OCI-LY7 (cell line): ENCODE results near the gene REX1BD. TPM values are rescaled to one million over a fixed set of nuclear protein-coding genes. Genes with fewer than 3 reads are reported as not detected.

Source experiments
- BruUV-seq: library from RNA; stranded (reverse); fragments of 400-500 nt; replicated peaks from 2 replicates; lab custom pipeline; 2021; lab: Mats Ljungman, UMichigan
- CTCF ChIA-PET: fragments of 300-600 bp; sonication (Branson Sonifier 250); formaldehyde crosslinking; loops from one replicate; lab custom pipeline; 2022; ENCODE audit warnings: antibody characterized with exemption; ENCODE audit not compliant: unreplicated experiment; lab: Charles Lee
- POLR2A ChIA-PET: fragments of 300-600 bp; sonication (Branson Sonifier 250); formaldehyde crosslinking; loops from one replicate; lab custom pipeline; 2022; ENCODE audit warnings: antibody characterized with exemption; lab: Charles Lee
- DNase-seq: peaks from one replicate; pipeline ENCODE4 v3.0.0-alpha.2; 2015; ENCODE audit warnings: low spot score
- H2AFZ ChIP-seq: fragments of 200-600 bp; sonication (generic), shearing (Covaris generic); 2 replicates; pipeline ENCODE4 v1.6.1; 2014; ENCODE audit warnings: mild to moderate bottlenecking, antibody characterized with exemption, low read length, moderate library complexity
- H3K27ac ChIP-seq: fragments of 200-600 bp; sonication (generic); 2 replicates; pipeline ENCODE4 v1.5.1; 2014; ENCODE audit warnings: mixed run types, low read depth, mild to moderate bottlenecking, moderate library complexity, low read length, inconsistent platforms; ENCODE audit not compliant: poor library complexity, severe bottlenecking
- H3K36me3 ChIP-seq: fragments of 200-600 bp; sonication (generic); 2 replicates; pipeline ENCODE4 v1.6.1; 2014; ENCODE audit warnings: mild to moderate bottlenecking, antibody characterized with exemption, low read length, moderate library complexity, mixed read lengths; ENCODE audit not compliant: insufficient read depth
- H3K4me1 ChIP-seq: fragments of 200-600 bp; sonication (generic); 2 replicates; pipeline ENCODE4 v1.5.1; 2014; ENCODE audit warnings: mild to moderate bottlenecking, low read length; ENCODE audit not compliant: insufficient read depth, poor library complexity, severe bottlenecking
- H3K4me2 ChIP-seq: fragments of 200-600 bp; sonication (generic); 2 replicates; pipeline ENCODE4 v1.6.1; 2014; ENCODE audit warnings: mild to moderate bottlenecking, low read length
- H3K4me3 ChIP-seq: fragments of 200-600 bp; sonication (generic); 2 replicates; pipeline ENCODE4 v1.5.1; 2014; ENCODE audit warnings: mild to moderate bottlenecking, low read depth, low read length; ENCODE audit not compliant: poor library complexity, severe bottlenecking
- H3K79me2 ChIP-seq: fragments of 200-600 bp; sonication (generic); 2 replicates; pipeline ENCODE4 v1.6.1; 2016; ENCODE audit warnings: low read depth, mild to moderate bottlenecking, low read length, moderate library complexity, mixed read lengths; ENCODE audit not compliant: insufficient read depth
- H3K9me2 ChIP-seq: fragments of 200-600 bp; sonication (generic); 2 replicates; pipeline ENCODE4 v1.6.1; 2016; ENCODE audit warnings: mild to moderate bottlenecking, low read length, mixed read lengths; ENCODE audit not compliant: insufficient read depth
- H3K9me3 ChIP-seq: fragments of 200-600 bp; sonication (generic); 2 replicates; pipeline ENCODE4 v1.6.1; 2014; ENCODE audit warnings: mild to moderate bottlenecking, mixed run types, low read length, mixed read lengths
- H4K20me1 ChIP-seq: fragments of 200-600 bp; sonication (generic); 2 replicates; pipeline ENCODE4 v1.6.1; 2014; ENCODE audit warnings: mild to moderate bottlenecking, antibody characterized with exemption, low read length, moderate library complexity, mixed read lengths; ENCODE audit not compliant: insufficient read depth
- EZH2phosphoT487 ChIP-seq: fragments of 200-600 bp; sonication (generic); IDR thresholded peaks from 2 replicates; pipeline ENCODE4 v1.6.1; 2018; ENCODE audit warnings: low read depth, borderline replicate concordance, mild to moderate bottlenecking, mixed run types, antibody characterized with exemption, low read length, moderate library complexity, mixed read lengths
- intact Hi-C: fragments of 100-400 bp; cut with micrococcal nuclease; formaldehyde crosslinking; loops from one replicate; pipeline ENCODE4 v1.10.0; 2022; ENCODE audit not compliant: unreplicated experiment
- total RNA-seq, 2 experiments: library from RNA; depleted of rRNA in 1 of 2; stranded (reverse); fragments of >200 nt in 1 of 2; shearing (Covaris generic) in 1 of 2; gene quantifications; 2 replicates each; pipeline ENCODE4 v1.2.3, GENCODE V29; 2014 to 2022
- TF ChIP-seq, protein P1 (sequence below): fragments of 200-600 bp; sonication (generic); conservative IDR thresholded peaks from 2 replicates; pipeline ENCODE4 v1.5.1; 2014; ENCODE audit warnings: mild to moderate bottlenecking, antibody characterized with exemption, low read length, moderate library complexity, mixed read lengths

Gene REX1BD
- total RNA-seq, 2 experiments from 2014 or later: 88.8 to 126 TPM

DNA sequence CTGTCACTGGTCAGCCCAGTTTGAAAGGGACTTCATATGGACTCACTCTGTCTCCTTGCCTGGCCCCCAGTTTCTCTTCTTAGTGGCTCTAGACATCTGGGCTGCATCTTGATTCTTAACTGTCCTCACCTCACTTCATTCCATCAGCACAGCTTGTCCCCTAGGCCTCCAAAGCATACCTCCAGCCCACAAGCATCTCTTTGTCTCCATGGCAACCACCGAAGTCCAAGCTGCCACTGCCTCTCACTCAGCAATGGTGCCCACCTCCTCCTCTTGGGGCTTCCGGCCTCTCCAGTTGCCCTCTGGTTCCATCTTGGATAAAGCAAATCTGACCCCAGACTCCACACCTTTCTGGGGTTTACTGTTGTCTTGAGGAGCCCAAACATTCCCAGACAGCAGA is 38.3 kb downstream of the REX1BD start:
- Histone ChIP-seq H3K79me2 (no peaks in the 10 kb centered on the region), H3K4me1 (peaks cover 9% of the 10 kb centered on the region), H3K36me3 (no peaks in the 10 kb centered on the region), H3K4me2 (no peak overlapping the region), H3K9me2 (no peaks in the 10 kb centered on the region), H3K4me3 (no peak overlapping the region), H3K27ac (no peak overlapping the region), H4K20me1 (no peaks in the 10 kb centered on the region), H3K9me3 (no peaks in the 10 kb centered on the region), H2AFZ (no peak overlapping the region)
- TF ChIP-seq, protein P1, sequence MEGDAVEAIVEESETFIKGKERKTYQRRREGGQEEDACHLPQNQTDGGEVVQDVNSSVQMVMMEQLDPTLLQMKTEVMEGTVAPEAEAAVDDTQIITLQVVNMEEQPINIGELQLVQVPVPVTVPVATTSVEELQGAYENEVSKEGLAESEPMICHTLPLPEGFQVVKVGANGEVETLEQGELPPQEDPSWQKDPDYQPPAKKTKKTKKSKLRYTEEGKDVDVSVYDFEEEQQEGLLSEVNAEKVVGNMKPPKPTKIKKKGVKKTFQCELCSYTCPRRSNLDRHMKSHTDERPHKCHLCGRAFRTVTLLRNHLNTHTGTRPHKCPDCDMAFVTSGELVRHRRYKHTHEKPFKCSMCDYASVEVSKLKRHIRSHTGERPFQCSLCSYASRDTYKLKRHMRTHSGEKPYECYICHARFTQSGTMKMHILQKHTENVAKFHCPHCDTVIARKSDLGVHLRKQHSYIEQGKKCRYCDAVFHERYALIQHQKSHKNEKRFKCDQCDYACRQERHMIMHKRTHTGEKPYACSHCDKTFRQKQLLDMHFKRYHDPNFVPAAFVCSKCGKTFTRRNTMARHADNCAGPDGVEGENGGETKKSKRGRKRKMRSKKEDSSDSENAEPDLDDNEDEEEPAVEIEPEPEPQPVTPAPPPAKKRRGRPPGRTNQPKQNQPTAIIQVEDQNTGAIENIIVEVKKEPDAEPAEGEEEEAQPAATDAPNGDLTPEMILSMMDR: no peak
- no peak for TF ChIP-seq EZH2phosphoT487
- no TSS peak for BruUV-seq
- POLR2A ChIA-PET: no interaction called here
- no peak for DNase-seq
- intact Hi-C loops: no loop called here
- CTCF ChIA-PET: no interaction called here

- no peak for DNase-seq
- POLR2A ChIA-PET: interaction anchor here (0.6 kb wide), 1 partner anchor 10 kb away, joined by 4 read pairs; no protein-coding TSS in a partner anchor
Measured at GRCh38 chr19:18629166-18630088, 40.8 kb downstream of the REX1BD start.

More at GRCh38 chr19:18629166-18630088, 40.8 kb downstream of the REX1BD start:
- H2AFZ ChIP-seq: no peak overlapping the region
- no peak overlapping the region for H3K4me2 ChIP-seq
- H3K4me1 ChIP-seq: no peaks in the 10 kb centered on the region
- TF ChIP-seq, protein P1: no peak
- no peak for TF ChIP-seq EZH2phosphoT487
- no peaks in the 10 kb centered on the region for H4K20me1 ChIP-seq
- no peak overlapping the region for H3K4me3 ChIP-seq
- H3K9me2 ChIP-seq: no peaks in the 10 kb centered on the region
- BruUV-seq: no TSS peak
- no peaks in the 10 kb centered on the region for H3K9me3 ChIP-seq
- no peak overlapping the region for H3K27ac ChIP-seq
- H3K79me2 ChIP-seq: no peaks in the 10 kb centered on the region
- CTCF ChIA-PET: interaction anchor here (0.6 to 0.8 kb wide), 2 partner anchors 8 to 182 kb away, joined by 4 to 6 read pairs; no protein-coding TSS in a partner anchor
- H3K36me3 ChIP-seq: no peaks in the 10 kb centered on the region
- intact Hi-C loops: no loop called here
